ENCODE results near the gene CAPN2.

Gene CAPN2

DNA sequence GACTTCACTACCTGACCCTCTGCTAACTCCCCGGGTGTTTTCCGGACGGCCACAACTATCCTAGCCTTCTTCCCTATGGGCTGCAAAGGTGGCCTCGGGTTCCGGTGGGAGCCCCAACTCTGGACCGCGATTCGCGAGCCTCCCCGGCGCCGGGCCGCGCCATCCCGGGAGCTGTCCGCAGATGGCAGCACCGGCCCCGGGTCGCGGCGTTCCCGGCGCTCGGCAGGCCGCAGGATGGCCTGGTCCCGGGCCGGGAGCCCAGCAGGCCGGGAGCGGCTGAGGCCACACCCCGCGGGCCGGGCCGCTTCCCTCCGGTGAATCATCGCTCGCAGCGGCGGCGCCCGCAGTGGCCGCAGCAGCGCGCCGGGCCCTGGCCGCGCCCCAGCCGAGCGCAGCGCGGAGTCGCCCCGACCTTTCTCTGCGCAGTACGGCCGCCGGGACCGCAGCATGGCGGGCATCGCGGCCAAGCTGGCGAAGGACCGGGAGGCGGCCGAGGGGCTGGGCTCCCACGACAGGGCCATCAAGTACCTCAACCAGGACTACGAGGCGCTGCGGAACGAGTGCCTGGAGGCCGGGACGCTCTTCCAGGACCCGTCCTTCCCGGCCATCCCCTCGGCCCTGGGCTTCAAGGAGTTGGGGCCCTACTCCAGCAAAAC lies at the start of gene CAPN2:
Gene CAPN2 (plus strand): TSS at position 346 of the 656 bp plus-strand sequence. CDS start 102 bp downstream, at position 448.
- peak; percentile 20 to 47 for DNase-seq (ENCODE audit: low read depth in 1 of 2, low spot score in 1 of 2)

DNA sequence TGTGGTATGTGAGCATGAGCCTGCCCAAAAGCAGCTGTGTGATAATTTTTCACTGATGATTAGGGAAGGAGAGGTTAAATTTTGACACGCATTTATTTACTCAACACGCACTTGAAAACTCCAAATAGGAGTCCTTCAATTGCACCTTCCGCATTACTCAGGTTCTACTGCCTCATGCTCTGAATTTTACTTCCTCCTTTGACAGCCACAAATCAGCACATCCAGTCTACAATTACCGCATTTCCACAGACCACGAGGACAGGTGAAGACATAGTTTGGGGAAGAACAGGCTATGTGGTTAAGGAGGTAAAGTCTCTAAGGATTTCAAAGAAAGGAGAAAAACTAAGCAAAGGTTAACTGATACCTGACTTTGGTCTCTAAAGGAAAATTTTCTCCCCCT lies 49.4 kb upstream of the CAPN2 start:
- DNase-seq (ENCODE audit: low read depth in 1 of 2, low spot score in 1 of 2): no peak

DNA sequence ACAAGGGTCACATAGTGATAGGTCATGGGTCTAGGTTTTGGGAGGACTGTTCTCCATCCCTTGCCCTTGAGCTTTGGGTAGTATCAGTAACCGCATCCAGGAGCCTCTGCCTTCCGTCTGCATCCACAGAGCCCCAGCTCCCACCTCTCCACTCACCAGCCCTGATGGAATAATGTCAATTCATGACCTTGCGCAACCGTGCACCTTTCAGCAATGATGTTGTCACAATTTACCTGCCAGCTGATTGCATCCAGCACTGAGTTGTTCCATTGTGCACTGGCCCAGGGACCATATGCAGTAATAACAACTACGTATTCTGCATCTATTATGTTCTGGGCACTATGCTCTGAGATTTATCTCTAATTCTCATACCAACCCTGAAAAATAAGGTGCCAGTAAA lies 48.2 kb upstream of the CAPN2 start:
- no peak for DNase-seq (ENCODE audit: low read depth in 1 of 2, low spot score in 1 of 2)

DNA sequence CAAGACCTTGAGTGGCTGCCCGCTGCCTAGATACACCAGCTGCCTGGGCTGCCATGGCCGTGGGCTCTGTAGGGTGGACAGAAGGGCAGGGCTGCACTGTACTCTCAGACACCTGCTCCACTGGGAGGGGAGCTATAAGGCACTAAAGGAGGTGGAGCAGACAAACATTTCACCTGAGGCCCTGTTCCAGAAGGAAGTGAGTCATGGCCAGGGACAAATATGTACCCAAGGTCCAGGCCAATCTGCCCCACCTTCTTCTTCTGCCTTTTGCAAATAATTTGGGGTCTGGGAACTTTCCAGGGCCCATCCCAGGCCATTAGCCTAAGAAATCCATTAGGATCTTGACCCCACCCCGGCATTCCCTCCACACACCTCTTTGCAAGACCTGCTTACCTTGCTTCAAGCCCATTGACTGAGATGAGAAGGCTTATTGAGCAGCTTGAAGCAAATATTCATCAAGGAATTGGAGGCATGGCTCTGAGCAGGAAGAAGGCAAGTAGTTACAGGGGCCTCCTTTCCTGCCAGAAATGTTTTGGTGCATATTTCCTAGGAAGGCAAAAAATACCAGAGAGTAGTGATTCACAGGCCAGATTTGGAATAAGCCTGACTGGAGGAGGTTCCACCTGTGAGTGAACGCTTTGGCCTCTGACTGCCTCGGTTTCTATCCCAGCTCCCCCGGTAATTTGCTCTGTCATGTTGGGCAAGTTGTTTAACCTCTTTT lies 46.6 kb upstream of the CAPN2 start, which contains the start of gene CAPN8:
Gene CAPN8 (minus strand): TSS at position 110 of the 721 bp plus-strand sequence. CDS start 55 bp downstream, at position 55.
- no peak for DNase-seq (ENCODE audit: low read depth in 1 of 2, low spot score in 1 of 2)

DNA sequence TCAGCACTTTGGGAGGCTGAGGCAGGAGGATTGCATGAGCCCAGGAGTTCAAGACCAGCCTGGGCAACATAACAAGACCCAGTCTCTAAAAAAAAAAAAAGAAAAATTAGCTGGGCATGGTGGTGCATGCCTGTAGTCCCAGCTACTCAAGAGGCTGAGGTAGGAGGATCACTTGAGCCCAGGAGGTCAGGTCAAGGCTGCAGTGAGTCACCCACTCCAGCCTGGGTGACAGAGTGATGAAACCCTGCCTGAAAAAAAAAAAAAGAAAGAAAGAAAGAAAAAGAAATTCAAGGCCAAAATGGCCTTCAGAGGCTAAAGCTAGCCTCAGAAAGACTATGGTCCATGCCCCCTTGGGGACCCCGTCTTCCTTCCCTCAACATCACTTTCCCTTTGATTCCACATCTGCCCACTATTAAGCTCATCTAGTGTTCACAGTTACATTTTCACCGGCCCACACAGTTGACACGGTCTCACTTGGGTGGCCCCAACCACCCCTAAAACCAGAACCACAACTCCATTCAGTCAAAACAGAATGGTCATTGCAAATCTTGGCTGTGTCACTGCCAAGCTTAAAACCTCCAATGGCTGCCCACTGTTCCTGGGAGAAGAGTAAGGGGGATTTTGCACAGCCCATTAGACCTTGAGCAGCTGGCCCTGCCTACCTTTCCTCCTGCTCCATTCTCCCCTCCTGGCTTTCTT lies 44.7 kb upstream of the CAPN2 start:
- DNase-seq (ENCODE audit: low read depth in 1 of 2, low spot score in 1 of 2): no peak

DNA sequence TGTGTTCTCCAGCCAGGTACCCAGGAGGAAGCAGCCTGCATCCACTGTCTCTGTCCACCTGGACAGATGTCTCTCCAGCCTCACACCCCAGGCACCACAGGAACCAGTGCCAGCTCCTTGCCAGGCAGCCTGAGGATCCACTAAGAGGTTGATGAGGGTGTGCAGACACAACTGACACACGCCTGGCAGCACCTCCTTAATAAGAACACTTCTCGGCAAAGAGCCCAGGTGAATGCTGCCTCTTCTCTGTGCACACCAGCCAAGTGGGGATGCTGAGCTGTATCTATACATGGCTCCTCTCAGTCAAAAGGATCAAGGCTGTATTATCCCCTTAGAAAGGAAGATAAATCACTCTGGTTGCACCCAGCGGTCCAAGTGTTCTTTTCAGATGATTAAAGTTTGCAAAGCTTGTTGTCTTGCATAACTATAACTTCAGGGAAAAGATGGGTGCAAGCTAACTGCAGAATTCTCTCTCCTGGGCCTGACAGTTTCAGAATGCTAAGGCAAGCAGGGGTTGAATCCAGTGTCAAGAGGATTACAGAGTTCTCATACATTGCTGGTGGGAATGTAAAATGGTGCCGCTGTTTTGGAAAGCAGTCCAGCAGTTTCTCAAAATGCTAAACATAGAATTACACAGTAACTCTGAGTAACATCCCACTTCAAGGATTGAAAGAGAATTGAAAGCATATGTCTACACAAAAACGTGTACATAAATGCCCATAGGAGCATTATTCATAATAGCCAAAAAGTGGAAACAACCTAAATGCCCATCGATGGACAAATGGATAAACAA lies 43.1 kb upstream of the CAPN2 start:
- no peak for DNase-seq (ENCODE audit: low read depth in 1 of 2, low spot score in 1 of 2)

DNA sequence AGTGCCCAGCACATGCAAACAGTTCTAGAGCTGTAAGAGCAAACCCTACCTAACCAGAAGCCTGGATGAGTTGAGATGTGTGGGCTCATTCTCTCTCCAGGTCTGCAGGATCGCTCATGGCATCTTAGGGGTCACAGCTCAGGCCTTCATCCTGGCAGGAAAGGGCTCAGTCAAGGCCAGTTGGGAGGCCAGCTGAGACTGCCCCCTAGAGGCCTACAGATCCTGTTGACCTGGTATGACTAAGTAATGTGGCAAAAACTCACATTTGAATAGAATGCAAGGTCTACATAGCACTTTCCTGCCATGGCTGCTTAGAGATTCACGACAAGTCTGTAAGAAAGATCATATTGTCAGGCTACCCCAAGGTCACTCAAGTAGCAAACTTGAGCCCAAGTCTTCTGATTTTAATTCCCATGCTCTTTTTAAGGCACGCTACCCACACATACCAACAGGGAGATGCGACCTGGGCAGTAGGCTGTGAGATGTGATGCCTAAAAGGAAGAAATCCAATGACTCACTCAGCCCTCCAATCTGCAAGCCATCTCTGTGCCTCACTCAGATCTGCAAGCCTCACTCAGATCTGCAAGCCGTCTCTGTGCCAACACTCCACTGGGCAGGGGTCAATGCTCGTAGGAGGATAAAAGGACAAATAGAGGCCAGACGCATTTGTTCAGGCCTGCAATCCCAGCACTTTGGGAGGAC lies 41.7 kb upstream of the CAPN2 start:
- no peak for DNase-seq (ENCODE audit: low read depth in 1 of 2, low spot score in 1 of 2)

DNA sequence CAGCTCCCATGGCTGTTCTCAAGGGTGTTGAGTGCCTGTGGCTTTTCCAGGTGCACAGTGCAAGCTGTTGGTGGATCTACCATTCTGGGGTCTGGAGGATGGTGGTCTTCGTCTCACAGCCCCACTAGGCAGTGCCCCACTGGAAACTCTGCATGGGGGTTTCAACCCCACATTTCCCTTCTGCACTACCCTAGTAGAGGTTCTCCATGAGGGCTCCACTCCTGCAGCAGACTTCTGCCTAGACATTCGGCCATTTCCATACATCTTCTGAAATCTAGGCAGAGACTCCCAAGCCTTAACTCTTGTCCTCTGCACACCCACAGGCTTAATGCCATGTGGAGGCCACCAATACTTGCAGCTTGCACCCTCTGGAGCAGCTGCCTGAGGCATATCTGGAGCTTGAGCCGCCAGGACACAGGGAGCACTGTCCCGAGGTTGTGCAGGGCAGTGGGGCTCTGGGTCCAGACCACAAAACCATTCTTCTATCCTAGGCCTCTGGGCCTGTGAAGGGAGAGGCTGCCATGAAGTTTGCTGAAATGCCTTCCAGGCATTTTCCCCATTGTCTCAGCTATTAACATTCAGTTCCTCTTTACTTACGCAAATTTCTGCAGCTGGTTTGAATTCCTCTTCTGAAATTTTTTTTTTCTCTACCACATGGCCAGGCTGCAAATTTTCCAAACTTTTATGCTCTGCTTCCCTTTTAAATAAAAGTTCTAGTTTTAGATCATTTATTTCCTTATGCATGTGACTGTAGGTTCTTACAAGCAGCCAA lies 38.0 kb upstream of the CAPN2 start:
- DNase-seq (ENCODE audit: low read depth in 1 of 2, low spot score in 1 of 2): no peak

DNA sequence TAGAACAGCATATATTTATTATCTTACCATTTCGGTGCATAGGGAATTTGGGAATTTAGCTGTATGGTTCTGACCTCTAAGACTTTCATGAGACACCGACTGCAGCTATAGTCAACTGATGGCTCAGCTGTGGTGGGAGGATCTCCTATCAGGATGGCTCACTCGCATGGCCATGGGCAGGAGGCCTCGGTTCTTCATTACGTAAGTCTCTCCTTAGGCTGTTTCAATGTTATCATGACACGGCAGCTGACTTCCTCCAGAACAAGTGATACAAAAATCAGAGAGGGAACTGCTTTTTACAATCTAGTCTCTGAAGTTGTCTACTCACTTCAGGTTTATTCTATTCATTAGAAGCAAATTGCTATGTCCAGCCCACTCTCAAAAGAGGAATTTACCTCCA lies 33.5 kb upstream of the CAPN2 start:
- DNase-seq (ENCODE audit: low read depth in 1 of 2, low spot score in 1 of 2): no peak

DNA sequence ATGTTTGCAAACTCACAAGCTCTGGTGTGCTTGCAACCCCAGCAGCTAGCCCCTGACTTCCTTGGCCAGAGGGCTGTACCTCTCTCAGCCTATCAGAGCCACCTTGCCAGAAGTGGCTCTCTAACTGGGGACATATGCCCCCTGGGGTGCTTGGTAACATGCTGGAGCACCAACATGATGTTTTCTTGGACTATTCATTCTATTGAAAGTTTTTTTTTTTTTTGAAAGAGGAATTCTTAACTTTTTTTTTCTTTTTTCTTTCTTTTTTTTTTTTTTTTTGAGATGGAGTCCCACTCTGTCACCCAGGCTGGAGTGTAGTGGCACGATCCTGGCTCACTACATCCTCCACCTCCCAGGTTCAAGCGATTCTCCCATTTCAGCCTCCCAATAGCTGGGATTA lies 32.2 kb upstream of the CAPN2 start:
- DNase-seq (ENCODE audit: low read depth in 1 of 2, low spot score in 1 of 2): no peak

DNA sequence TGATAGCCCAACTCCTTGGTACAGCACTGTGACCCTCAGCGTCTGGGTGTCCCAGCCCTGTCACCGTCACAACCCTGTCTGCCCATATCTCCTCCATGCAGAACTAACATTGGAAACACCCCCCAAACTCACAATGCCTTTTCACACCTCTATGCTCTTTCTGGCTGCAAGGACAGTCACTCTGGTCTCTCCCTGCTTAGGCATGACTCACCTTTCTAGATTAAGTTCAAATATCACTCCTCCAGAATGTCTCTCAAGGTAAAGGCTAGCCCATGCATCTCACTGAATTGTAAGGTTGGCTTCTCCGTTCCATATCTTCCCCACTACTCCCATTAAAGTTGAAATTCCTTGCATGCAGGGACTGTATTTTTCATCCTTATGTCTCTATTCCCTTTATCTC lies 29.8 kb upstream of the CAPN2 start:
- no peak for DNase-seq (ENCODE audit: low read depth in 1 of 2, low spot score in 1 of 2)

DNA sequence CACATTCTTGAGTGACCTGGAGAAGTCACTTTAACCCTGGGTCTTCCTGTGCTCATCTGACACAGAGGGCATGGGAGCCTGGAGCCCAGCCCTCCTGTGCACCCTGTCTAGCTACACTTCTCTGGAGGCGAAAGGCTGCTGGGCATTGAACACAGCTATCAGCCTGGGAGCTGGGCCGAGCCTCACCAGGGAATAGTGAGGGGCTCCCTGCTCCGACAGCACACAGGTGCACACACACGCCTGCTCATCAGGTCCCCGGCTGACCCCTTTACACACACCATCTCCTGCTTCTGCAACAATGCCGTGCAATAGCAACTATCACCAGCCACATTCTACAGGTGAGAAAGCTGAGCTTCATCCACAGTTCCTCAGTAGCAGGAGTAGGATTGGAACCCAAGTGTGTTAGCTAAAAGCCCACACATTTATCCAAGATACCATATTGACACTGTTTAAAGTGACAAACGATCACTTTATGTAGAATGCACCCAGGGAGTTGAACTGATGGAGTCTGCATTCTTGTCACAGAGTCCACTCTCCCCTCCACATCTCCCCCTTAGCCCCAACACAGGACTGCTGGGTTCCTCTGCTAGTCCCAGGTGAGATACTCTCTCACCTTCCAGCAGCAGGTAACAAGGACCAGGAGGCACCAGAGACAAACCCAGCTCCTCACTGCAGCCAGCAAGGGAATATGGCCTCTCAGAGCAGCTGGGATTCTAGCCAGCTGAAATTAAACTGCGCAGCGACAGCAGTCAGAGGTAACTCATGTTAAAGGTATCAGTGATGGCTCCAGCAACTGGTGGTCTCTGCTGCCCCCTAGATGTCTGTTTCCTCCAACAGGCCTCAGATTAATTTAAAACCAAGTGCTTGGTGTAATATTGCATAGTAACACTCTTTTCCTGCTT lies 28.5 kb upstream of the CAPN2 start:
- DNase-seq (ENCODE audit: low read depth in 1 of 2, low spot score in 1 of 2): peak; percentile 11

DNA sequence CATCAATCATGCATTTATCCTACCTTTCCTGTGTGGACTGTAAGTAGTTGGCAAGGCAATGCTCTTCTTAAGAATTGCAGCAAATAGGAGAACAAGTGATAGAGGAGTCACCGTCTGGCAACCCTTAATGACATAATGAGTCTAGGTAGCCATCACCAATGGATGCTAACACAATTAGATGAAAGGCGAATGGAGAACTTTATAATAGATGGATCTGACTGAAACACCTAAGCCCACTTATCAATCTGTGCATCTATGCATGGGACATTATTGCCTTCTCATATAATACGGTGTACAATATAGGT lies 27.9 kb upstream of the CAPN2 start:
- no peak for DNase-seq (ENCODE audit: low read depth in 1 of 2, low spot score in 1 of 2)

DNA sequence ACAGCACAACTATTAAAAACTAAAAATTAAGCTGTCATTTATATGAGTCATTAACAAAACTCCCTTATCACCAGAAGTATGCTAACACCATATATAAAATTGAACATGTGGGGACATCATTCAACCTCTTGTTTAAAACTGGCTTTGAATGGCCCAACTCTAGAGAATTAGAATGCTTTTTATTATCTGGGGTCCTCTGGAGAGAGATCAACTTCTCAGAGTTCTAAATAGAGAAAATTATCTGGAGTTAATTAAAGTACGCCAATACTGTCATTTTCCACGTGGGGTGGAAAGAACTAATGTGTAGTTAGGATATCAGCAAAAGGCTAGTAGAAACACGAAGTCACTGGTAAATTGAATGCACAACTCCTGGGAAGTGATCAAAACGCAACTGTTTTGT lies 21.2 kb upstream of the CAPN2 start:
- no peak for DNase-seq (ENCODE audit: low read depth in 1 of 2, low spot score in 1 of 2)

DNA sequence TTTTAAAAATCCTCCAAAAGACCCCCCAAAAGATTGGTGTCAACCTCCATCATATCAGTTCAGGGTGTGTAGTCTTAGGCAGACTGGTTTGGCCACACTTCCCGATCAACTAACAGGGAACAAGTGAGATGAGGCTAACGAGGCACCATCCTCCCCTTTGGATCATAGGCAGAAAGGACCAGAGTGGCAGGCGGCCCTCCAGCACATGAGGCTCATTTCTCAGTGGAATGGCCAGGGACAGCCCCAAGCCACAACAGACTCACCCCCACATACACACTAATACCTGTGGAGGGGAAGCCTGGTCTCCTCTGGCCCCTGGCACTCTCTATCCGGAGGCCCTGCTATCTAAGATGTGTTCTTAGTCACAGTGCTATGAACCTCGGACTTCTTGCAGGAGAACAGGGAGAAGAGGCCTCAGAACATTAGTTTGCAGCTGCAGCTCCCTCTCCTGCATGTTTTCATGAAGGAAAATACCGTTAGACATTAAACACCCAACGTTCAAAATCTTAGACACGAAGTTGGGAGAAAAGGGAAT lies 17.3 kb upstream of the CAPN2 start:
- DNase-seq (ENCODE audit: low read depth in 1 of 2, low spot score in 1 of 2): no peak

DNA sequence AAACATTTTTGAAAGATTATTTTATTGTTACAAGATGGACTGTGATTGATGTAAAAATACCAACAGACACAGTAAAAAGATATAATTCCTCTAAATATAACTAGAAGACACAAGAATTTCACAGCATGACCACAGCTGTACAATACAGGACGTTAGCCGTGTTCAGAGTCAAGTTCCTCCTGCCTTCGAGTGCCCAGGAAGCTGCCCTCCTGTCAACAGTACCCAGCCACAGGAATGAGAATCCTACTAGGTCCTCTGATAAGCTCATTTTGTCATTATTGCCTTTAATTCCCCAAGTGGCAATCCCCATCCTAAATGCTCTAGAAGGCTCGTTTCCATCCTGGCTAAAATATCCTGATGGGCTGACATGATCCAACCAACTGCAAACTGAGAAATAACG lies 16.4 kb upstream of the CAPN2 start:
- no peak for DNase-seq (ENCODE audit: low read depth in 1 of 2, low spot score in 1 of 2)

DNA sequence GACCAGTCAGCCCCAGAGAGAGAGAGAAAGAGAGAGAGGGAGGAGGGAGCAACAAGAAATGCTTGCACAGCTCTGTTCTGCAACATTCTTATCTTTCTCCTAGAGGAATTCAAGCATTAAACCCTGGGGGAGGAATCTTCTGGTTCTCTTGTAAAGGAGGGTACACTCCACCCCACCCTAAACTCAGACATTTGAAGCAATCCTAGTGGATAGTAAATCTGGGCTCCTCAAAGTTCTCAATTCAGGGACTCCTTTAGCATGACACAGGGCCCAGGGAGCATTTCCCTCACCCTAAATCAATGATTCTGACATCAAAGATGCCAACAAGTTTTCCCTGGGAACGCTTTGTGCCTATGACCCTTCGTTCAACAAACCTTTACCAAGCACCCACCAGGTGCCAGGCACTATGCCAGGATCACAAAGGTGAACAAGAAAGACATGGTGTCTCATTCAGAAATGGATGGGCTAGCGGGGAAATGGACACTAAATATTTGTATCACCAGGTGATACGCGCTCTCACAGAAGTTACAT lies 11.9 kb upstream of the CAPN2 start:
- DNase-seq (ENCODE audit: low read depth in 1 of 2, low spot score in 1 of 2): no peak

DNA sequence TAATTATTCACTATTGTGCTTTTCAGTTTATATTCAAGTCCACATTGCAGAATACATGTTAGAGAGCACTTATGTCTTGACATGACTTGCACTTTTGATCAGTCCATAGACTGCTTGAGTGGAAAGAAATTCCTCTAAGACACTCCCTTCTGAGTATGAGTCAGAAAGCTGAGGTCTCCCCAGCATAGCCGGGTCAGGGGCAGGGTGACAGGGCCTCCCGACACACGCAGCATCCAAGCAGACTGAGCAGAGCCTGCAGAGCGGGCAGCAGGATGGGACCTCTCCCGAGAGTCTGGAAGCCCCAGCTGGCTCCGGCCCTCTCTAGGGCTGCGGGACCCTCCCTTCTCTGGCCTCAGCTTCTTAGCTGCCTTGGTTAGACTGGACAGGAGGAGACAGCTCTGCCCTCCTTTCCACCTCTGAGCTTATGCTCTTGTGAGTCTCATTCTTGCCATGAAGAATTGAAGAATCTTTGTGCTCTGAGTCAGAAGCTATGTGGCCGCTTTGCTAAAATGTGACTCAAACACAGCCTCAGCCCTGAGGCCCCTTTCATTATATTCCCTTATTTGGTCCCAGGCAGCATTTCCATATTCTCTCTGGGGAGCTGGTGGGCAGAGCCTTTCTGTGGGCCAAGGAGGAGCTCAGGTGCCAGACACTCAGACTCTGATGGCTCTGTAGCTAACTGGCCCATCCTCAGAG lies 11.2 kb upstream of the CAPN2 start:
- no peak for DNase-seq (ENCODE audit: low read depth in 1 of 2, low spot score in 1 of 2)

Measured in activated T-helper 1 cell treated with anti-CD3 and anti-CD28 coated beads, Interleukin-2, amount 50 U/mL, for 16 hours (primary cell).